ENCODE measurements around the gene SLC22A14. TPM values are rescaled to one million over a fixed set of nuclear protein-coding genes. Genes with fewer than 3 reads are reported as not detected.

Gene SLC22A14
- total RNA-seq, 6 donors from 2014 or later, result 0.30 to 1.6 TPM; not detected in 4

DNA sequence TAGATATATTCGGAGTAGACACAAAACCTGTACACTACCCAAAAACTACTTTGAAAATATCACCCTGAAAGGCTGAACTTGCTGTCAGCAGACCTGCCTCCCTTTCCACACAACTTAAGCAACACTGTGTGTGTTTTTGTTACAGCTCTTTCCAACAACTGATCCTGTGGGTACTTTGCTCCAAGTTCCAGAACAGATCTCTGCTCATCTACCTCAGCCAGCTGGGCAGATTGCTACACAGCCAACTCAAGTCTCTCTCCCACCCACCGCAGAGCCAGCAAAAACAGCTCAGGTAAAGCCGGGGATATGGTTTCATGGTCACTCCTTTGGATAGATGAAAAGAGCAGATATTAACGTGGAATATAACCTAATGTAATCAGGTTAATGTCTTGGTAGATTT lies 36.2 kb upstream of the SLC22A14 start:
- Histone ChIP-seq H3K27me3 (no peaks in the 10 kb centered on the region), H3K27ac (no peak overlapping the region), H3K9me3 (no peaks in the 10 kb centered on the region), H3K36me3 (peaks cover 3 to 69% (median 20%) of the 10 kb centered on the region in 4 donors), H3K4me1 (no peaks in the 10 kb centered on the region), H3K4me3 (no peak overlapping the region)
- DNase-seq, result no peak
- no peak for ATAC-seq (ENCODE audit: low FRiP score in 2 of 2)
- WGBS, 2 donors, result 91 to 97% methylated on average over 4 of the region's 4 CpGs
- TF ChIP-seq POLR2A (IDR thresholded peaks at IDR 0.05) (no peak), EP300 (IDR thresholded peaks at IDR 0.05) (no peak), POLR2AphosphoS5 (IDR thresholded peaks at IDR 0.05) (no peak)
- TF ChIP-seq, protein P1, sequence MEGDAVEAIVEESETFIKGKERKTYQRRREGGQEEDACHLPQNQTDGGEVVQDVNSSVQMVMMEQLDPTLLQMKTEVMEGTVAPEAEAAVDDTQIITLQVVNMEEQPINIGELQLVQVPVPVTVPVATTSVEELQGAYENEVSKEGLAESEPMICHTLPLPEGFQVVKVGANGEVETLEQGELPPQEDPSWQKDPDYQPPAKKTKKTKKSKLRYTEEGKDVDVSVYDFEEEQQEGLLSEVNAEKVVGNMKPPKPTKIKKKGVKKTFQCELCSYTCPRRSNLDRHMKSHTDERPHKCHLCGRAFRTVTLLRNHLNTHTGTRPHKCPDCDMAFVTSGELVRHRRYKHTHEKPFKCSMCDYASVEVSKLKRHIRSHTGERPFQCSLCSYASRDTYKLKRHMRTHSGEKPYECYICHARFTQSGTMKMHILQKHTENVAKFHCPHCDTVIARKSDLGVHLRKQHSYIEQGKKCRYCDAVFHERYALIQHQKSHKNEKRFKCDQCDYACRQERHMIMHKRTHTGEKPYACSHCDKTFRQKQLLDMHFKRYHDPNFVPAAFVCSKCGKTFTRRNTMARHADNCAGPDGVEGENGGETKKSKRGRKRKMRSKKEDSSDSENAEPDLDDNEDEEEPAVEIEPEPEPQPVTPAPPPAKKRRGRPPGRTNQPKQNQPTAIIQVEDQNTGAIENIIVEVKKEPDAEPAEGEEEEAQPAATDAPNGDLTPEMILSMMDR (IDR thresholded peaks at IDR 0.05), result no peak

GRCh38 chr3:38247366-38248035 lies 34.6 kb upstream of the SLC22A14 start:
- DNase-seq (no peak), ATAC-seq (ENCODE audit: low FRiP score in 2 of 2) (peak in 1 of 2 donors; percentile 87)
- H3K4me3 ChIP-seq, result no peak overlapping the region
- no peaks in the 10 kb centered on the region for H3K27me3 ChIP-seq
- H3K9me3 ChIP-seq, result no peaks in the 10 kb centered on the region
- TF ChIP-seq, protein P1 (IDR thresholded peaks at IDR 0.05), result no peak
- TF ChIP-seq EP300 (IDR thresholded peaks at IDR 0.05), result no peak
- TF ChIP-seq POLR2A (IDR thresholded peaks at IDR 0.05), result no peak
- no peak for TF ChIP-seq POLR2AphosphoS5 (IDR thresholded peaks at IDR 0.05)
- H3K27ac ChIP-seq, result no peak overlapping the region
- peaks cover 5 to 80% (median 32%) of the 10 kb centered on the region in 4 donors for H3K36me3 ChIP-seq
- H3K4me1 ChIP-seq, result no peaks in the 10 kb centered on the region

DNA sequence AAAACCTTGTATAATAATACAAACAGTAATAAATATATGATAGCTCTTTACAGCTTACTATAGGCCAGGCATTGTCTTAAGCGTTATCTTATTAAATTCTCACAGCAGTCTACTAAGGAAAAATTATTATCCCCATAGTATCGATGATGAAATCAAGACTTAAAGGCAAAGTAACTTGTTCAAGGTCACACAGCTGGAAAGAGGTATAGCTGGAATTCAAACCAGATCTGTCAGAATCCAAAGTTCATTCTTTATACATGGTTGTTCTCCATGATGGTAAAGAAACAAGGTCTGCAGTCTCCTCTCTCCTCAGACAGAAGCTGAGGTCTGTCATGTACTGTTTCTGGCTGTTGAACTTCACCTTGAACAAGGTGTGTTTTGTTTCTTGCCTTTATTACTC lies 31.9 kb upstream of the SLC22A14 start:
- 93 to 96% methylated on average over 2 of the region's 2 CpGs for WGBS, 2 donors
- H3K27me3 ChIP-seq, result no peaks in the 10 kb centered on the region
- H3K27ac ChIP-seq, result no peak overlapping the region
- ATAC-seq (ENCODE audit: low FRiP score in 2 of 2) (no peak), DNase-seq (no peak)
- H3K4me3 ChIP-seq, result no peak overlapping the region
- H3K36me3 ChIP-seq, result peaks cover 14 to 94% (median 43%) of the 10 kb centered on the region in 4 donors
- no peaks in the 10 kb centered on the region for H3K4me1 ChIP-seq
- no peaks in the 10 kb centered on the region for H3K9me3 ChIP-seq
- TF ChIP-seq POLR2A (IDR thresholded peaks at IDR 0.05) (no peak), POLR2AphosphoS5 (IDR thresholded peaks at IDR 0.05) (no peak), EP300 (IDR thresholded peaks at IDR 0.05) (no peak)
- TF ChIP-seq, protein P1 (IDR thresholded peaks at IDR 0.05), result no peak

DNA sequence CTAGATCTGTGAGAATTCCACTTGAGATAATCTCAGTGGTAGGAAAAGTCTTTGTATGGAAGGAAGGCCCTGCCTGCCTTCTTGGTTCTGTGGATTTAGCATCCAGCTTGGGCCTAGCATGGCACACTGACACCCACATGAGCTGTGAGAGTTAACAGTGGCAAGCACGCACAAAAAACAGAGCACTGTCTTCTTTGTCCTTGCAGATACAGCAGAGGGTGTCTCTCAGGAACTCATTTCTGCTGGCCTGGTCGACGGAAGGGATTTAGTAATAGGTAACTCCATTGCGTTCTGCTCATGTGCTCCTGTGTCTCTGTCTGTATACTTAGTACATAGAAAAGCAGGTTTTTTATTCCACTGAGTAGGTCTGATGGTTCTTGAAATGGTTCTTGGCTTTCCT lies 30.9 kb upstream of the SLC22A14 start:
- ATAC-seq (ENCODE audit: low FRiP score in 2 of 2) (no peak), DNase-seq (no peak)
- no peaks in the 10 kb centered on the region for H3K9me3 ChIP-seq
- no peaks in the 10 kb centered on the region for H3K4me1 ChIP-seq
- H3K36me3 ChIP-seq, result peaks cover 14 to 88% (median 41%) of the 10 kb centered on the region in 4 donors
- H3K27me3 ChIP-seq, result no peaks in the 10 kb centered on the region
- H3K4me3 ChIP-seq, result no peak overlapping the region
- H3K27ac ChIP-seq, result no peak overlapping the region
- TF ChIP-seq EP300 (IDR thresholded peaks at IDR 0.05), result no peak
- 88 to 98% methylated on average over 4 of the region's 4 CpGs for WGBS, 2 donors

GRCh38 chr3:38253704-38254103 lies 28.4 kb upstream of the SLC22A14 start:
- DNase-seq, result no peak
- 93 to 94% methylated on average over 4 of the region's 4 CpGs for WGBS, 2 donors
- Histone ChIP-seq H3K27me3 (no peaks in the 10 kb centered on the region), H3K36me3 (peaks cover 11 to 63% (median 30%) of the 10 kb centered on the region in 4 donors), H3K4me3 (no peak overlapping the region), H3K27ac (no peak overlapping the region), H3K4me1 (no peaks in the 10 kb centered on the region), H3K9me3 (no peaks in the 10 kb centered on the region)
- TF ChIP-seq, protein P1 (IDR thresholded peaks at IDR 0.05), result no peak
- TF ChIP-seq EP300 (IDR thresholded peaks at IDR 0.05) (no peak), POLR2AphosphoS5 (IDR thresholded peaks at IDR 0.05) (no peak), POLR2A (IDR thresholded peaks at IDR 0.05) (no peak)
- ATAC-seq (ENCODE audit: low FRiP score in 2 of 2), result no peak
